Right lobe of liver (tissue), 4 donors: Measurements from ENCODE around the gene IQSEC1.

Experiments
- POLR2A ChIP-seq: fragments of 450-650 bp; IDR thresholded peaks from one replicate; pipeline ENCODE4 v1.6.1; 2017; ENCODE audit warnings: antibody characterized with exemption, mild to moderate bottlenecking
- TF ChIP-seq, protein P1 (sequence below), 4 donors: fragments of 200-600 bp in 3 of 4; fragments of 450-650 bp in 1 of 4; IDR thresholded peaks; one replicate each; pipeline versions ENCODE4 v1.5.1 to v1.8.0; 2016 to 2022; ENCODE audit warnings: antibody characterized with exemption in 4 of 4, mild to moderate bottlenecking in 2 of 4
- donor health status: DM: no; HTN: no; CAD: no.
- donor health status: DM: no; HTN: no; CAD: no.
- donor health status: DM: no; HTN: yes; CAD: no.

DNA sequence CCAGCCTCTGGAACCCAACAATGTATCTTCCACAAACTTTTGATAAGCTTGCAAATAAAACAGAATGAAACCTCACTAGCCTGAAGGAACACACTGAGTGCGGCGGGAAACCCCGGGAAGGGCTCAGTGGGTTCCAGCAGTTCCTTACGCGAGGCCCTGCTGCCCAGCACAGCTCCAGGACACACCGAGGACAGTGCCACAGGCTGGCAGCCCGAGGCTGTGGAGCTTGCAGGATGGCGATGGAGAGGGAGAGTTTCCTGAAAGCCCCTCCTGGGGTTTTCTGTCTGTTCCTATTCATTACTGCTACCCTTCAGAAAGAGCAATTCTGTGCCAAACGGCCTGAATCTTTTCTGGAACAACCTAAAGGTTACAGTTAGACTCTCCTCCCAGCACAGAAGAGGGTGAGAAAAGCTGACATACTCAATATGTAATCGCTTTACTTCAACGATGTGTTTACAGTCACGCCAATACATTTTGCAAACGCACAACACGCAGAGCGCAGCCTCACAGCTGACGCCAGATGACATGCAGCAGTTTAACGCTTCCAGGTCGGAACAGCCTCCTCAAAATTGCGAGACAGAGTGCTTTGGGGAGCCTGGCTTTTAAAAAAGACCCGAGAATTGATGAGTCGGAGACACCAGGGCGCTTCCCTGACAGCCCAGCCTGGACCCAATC lies 174.8 kb downstream of the IQSEC1 start:
- TF ChIP-seq, protein P1, sequence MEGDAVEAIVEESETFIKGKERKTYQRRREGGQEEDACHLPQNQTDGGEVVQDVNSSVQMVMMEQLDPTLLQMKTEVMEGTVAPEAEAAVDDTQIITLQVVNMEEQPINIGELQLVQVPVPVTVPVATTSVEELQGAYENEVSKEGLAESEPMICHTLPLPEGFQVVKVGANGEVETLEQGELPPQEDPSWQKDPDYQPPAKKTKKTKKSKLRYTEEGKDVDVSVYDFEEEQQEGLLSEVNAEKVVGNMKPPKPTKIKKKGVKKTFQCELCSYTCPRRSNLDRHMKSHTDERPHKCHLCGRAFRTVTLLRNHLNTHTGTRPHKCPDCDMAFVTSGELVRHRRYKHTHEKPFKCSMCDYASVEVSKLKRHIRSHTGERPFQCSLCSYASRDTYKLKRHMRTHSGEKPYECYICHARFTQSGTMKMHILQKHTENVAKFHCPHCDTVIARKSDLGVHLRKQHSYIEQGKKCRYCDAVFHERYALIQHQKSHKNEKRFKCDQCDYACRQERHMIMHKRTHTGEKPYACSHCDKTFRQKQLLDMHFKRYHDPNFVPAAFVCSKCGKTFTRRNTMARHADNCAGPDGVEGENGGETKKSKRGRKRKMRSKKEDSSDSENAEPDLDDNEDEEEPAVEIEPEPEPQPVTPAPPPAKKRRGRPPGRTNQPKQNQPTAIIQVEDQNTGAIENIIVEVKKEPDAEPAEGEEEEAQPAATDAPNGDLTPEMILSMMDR (IDR thresholded peaks at IDR 0.05): no peak
- TF ChIP-seq POLR2A: no peak
